GM21786 (cell line): ENCODE data around the gene STX5.
"Not testable (repeated sequence)": the region's sequence is repeated elsewhere in the genome, so short reads cannot be mapped to it uniquely, and the experiment has no call there.

ENCODE experiments used
- ATAC-seq: cut with Tn5 transposase; IDR thresholded peaks from one replicate; pipeline ENCODE4 v1.9.1; 2021; ENCODE audit not compliant: unreplicated experiment

The STX5 gene

GRCh38 chr11:62831520-62832335 lies at the start of gene STX5:
STX5 (minus strand) TSS chr11:62832051; CDS start chr11:62831243, 808 bp downstream.
- peak; percentile 89 for ATAC-seq

GRCh38 chr11:62880803-62881578 lies 49.1 kb upstream of the STX5 start, which contains the start of gene SLC3A2:
SLC3A2 (plus strand) TSS chr11:62880896; CDS start chr11:62881024, 128 bp downstream.
- peak; percentile 72 for ATAC-seq

GRCh38 chr11:62880231-62880802 lies 48.5 kb upstream of the STX5 start:
- ATAC-seq: peak; percentile 13

- ATAC-seq: no peak
Observed at GRCh38 chr11:62879235-62879978, 47.6 kb upstream of the STX5 start.

GRCh38 chr11:62876712-62877111 lies 44.9 kb upstream of the STX5 start:
- ATAC-seq: no peak

- ATAC-seq: no peak
Observed at GRCh38 chr11:62875698-62876478, 44.0 kb upstream of the STX5 start.

DNA sequence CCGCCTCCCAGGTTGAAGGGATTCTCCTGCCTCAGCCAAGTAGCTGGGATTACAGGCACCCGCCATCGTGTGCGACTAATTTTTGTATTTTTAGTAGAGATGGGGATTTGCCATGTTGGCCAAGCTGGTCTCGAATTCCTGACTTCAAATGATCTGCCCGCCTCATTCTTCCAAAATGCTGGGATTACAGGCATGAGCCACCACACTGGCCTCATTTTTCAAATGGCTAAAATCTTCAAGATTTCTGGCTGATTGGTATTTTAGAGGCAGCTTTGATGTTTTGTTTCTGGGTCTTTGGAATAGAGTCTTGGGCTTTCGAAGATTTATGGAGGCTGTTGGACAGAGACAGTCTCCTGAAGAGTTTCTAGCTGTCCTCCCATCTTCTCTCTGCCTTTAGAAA lies 43.0 kb upstream of the STX5 start:
- no peak for ATAC-seq

DNA sequence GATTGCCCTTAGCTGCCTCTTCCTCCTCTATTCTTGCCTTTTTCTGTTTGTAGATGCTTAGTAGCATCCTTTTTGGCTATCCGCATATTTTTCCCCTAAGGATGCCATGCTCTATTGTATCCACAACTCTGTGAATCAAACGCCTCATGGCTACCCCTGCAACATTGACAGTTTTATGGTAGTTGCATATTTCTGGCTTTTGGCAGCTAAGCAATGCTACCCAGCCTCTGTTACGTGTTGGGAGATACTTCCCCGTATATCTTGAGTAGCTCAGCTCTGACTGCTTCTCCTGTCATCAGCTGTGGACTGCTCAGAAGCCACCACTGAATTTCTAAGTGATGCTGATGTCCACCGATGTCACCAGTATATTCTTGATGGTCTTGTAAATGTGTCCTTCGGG lies 33.8 kb upstream of the STX5 start:
- no peak for ATAC-seq

DNA sequence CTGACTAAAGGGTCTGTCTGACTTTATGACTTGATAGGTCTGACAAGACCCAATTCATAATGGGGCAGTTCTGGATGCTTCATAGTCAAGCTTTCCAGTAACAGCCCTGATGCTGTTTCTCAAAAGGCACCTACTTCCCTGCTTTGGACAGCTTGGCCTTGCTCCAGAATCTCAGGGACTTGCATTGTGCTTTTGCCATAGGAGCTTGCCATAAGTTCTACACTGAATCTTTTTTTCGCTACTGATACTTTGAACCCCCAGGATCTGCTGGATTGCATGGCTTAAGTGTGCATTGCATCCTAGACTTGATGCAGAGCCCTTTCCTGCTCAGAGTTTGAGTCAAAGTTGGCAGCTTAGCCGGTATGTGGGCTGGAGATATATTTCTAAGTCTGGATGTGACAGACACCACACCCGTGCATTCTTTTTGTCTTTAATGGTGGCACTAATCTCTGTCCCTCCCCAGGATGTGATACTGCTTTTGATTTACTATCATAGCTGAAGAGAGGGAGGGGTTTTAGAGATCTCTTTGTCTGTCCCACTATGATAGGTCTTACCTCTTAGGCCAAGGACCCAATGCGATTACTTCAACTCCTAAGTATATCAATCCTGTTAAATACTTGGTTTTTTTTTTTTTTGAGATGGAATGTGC lies 32.0 kb upstream of the STX5 start:
- ATAC-seq: no peak

DNA sequence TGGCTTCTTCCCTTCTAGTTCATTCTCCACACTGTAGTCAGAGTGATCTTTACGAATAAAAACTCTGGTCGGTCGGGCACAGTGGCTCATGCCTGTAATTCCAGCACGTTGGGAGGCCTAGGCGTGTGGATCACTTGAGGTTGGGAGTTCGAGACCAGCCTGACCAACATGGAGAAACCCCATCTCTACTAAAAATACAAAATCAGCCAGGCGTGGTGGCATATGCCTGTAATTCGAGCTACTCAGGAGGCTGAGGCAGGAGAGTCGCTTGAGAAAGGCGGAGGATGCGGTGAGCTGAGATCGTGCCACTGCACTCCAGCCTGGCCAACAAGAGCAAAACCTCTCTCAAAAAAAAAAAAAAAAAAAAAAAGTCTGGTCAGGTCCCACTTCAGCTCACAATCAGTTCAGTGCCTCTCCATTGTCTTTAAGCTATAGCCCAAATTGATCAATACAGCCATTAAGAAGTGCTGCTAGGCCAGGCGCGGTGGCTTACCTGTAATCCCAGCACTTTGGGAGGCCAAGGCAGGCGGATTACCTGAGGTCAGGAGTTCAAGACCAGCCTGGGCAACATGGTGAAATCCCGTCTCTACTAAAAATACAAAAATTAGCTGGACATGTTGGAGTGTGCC lies 29.8 kb upstream of the STX5 start:
- ATAC-seq: not testable (repeated sequence)

GRCh38 chr11:62860835-62861563 lies 29.1 kb upstream of the STX5 start:
- ATAC-seq: peak; percentile 42

DNA sequence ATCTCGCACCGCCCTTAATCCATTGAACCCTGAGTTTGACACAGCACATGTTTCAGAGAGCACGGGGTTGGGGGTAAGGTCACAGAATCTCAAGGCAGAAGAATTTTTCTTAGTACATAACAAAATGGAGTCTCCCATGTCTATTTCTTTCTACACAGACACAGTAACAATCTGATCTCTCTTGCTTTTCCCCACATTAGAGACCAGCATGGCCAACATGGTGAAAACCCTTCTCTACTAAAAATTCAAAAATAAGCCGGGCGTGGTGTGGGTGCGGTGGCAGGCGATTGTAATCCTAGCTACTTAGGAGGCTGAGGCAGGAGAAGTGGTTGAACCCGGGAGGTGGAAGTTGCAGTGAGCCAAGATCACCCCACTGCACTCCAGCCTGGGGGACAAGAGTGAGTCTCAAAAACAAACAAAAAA lies 27.4 kb upstream of the STX5 start:
- ATAC-seq: not testable (repeated sequence)

GRCh38 chr11:62858201-62858600 lies 26.4 kb upstream of the STX5 start:
- ATAC-seq: no peak

DNA sequence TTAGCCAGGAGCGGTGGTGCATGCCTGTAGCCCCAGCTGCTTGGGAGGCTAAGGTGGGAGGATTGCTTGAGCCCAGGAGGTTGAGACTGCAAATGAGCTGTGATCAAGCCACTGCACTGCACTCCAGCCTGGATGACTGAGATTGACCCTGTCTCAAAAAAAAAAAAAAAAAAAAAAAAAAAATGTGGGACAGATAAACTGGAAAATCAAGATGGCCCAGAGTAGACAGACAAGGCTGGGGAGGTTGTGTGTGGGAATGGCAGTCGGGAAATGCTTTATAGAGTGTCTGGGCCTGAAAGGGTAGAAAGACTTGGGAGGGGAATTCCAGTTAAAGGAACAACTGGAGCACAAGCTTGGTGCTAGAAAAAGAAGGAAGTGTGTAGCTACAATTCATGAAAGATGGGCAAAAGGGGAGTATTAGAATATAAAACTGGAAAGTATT lies 25.7 kb upstream of the STX5 start:
- ATAC-seq: no peak

GRCh38 chr11:62856333-62856895 lies 24.6 kb upstream of the STX5 start:
- ATAC-seq: no peak

GRCh38 chr11:62855571-62856332 lies 23.9 kb upstream of the STX5 start:
- peak; percentile 81 for ATAC-seq

- no peak for ATAC-seq
Observed at GRCh38 chr11:62854825-62855570, 23.1 kb upstream of the STX5 start.
